GM12878 (cell line): Measurements from ENCODE around the gene MISP3.

Source experiments
- CHD2 ChIP-seq: IDR thresholded peaks from 2 replicates; pipeline ENCODE4 v1.6.1; 2011; ENCODE audit warnings: low read depth, low read length, improper control_type of control experiment, borderline replicate concordance
- EED ChIP-seq: sonication (generic); IDR thresholded peaks from 2 replicates; pipeline ENCODE4 v1.6.1; 2016; ENCODE audit warnings: antibody characterized with exemption, low read depth
- EP300 ChIP-seq, 2 experiments: fragments of 150-350 bp in 1 of 2; IDR thresholded peaks; 2 replicates each; pipeline ENCODE4 v1.6.1; 2011 to 2012; ENCODE audit warnings: low read depth in 2 of 2, low read length in 2 of 2, borderline replicate concordance in 1 of 2, improper control_type of control experiment in 1 of 2, inconsistent platforms in 1 of 2; ENCODE audit not compliant: control insufficient read depth in 1 of 2
- FOXM1 ChIP-seq: IDR thresholded peaks from 2 replicates; pipeline ENCODE4 v1.6.1; 2012; ENCODE audit warnings: low read depth, mild to moderate bottlenecking, inconsistent platforms, low read length, moderate library complexity
- MXI1 ChIP-seq: fragments of 150-350 bp; IDR thresholded peaks from 2 replicates; pipeline ENCODE4 v1.6.1; 2011; ENCODE audit warnings: low read depth, mild to moderate bottlenecking, inconsistent platforms, low read length, improper control_type of control experiment
- NFYA ChIP-seq: IDR thresholded peaks from 2 replicates; pipeline ENCODE4 v1.6.1; 2011; ENCODE audit warnings: low read depth, mild to moderate bottlenecking, low read length, improper control_type of control experiment, borderline replicate concordance
- POLR2A ChIP-seq: IDR thresholded peaks from 2 replicates; pipeline ENCODE4 v1.6.1; 2011; ENCODE audit warnings: low read depth, mild to moderate bottlenecking, low read length
- POLR2AphosphoS5 ChIP-seq: IDR thresholded peaks from 2 replicates; pipeline ENCODE4 v1.6.1; 2011; ENCODE audit warnings: mild to moderate bottlenecking, low read length, inconsistent platforms
- TCF7 ChIP-seq: IDR thresholded peaks from 2 replicates; pipeline ENCODE4 v1.6.1; 2014; ENCODE audit warnings: antibody characterized with exemption, borderline replicate concordance
- ZNF384 ChIP-seq: IDR thresholded peaks from 2 replicates; pipeline ENCODE4 v1.6.1; 2012; ENCODE audit warnings: low read depth, mild to moderate bottlenecking, low read length, improper control_type of control experiment, borderline replicate concordance
- TF ChIP-seq, protein P1 (sequence below), 3 experiments: IDR thresholded peaks in 2 of 3; conservative IDR thresholded peaks in 1 of 3; 2 replicates each; pipeline ENCODE4 v1.5.1; 2011; ENCODE audit warnings: low read depth in 3 of 3, low read length in 3 of 3, mild to moderate bottlenecking in 3 of 3, control low read depth in 2 of 3, moderate library complexity in 2 of 3, inconsistent platforms in 1 of 3, mixed read lengths in 1 of 3; ENCODE audit not compliant: control insufficient read depth in 2 of 3, insufficient read depth in 1 of 3; ENCODE audit errors: extremely low read depth in 1 of 3

DNA sequence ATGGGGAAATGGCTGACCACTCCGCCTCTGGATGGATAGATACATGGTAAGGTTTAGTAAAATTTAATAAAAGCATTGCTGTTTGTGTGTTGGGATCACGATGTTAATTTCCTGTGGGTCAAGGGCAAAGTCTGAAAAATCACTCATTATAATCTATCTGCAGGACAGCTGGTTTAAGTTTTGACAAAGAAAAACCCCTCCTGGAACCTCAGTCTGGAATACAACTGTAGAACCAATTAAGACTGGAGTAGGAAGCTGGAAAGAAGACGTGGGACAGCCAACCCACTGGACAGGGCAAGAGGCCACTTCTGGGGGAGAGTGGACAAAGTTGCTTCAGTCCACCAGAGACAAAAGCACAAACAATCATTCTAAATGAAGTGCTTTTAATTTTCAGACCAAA, 46.6 kb downstream of the MISP3 start:
- no peak for TF ChIP-seq ZNF384
- TF ChIP-seq, protein P1, sequence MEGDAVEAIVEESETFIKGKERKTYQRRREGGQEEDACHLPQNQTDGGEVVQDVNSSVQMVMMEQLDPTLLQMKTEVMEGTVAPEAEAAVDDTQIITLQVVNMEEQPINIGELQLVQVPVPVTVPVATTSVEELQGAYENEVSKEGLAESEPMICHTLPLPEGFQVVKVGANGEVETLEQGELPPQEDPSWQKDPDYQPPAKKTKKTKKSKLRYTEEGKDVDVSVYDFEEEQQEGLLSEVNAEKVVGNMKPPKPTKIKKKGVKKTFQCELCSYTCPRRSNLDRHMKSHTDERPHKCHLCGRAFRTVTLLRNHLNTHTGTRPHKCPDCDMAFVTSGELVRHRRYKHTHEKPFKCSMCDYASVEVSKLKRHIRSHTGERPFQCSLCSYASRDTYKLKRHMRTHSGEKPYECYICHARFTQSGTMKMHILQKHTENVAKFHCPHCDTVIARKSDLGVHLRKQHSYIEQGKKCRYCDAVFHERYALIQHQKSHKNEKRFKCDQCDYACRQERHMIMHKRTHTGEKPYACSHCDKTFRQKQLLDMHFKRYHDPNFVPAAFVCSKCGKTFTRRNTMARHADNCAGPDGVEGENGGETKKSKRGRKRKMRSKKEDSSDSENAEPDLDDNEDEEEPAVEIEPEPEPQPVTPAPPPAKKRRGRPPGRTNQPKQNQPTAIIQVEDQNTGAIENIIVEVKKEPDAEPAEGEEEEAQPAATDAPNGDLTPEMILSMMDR (IDR thresholded peaks at IDR 0.05 in 2 of 3, conservative IDR thresholded peaks at IDR 0.05 in 1 of 3; ENCODE audit: control insufficient read depth in 2 of 3, extremely low read depth in 1 of 3, insufficient read depth in 1 of 3, low read depth in 3 of 3, low read length in 3 of 3): no peak
- no peak for TF ChIP-seq POLR2A
- TF ChIP-seq EP300 (IDR thresholded peaks at IDR 0.05; ENCODE audit: borderline replicate concordance in 1 of 2, control insufficient read depth in 1 of 2, low read depth in 2 of 2, low read length in 2 of 2): no peak
- no peak for TF ChIP-seq TCF7
- no peak for TF ChIP-seq MXI1
- TF ChIP-seq CHD2: no peak
- no peak for TF ChIP-seq NFYA
- TF ChIP-seq FOXM1: no peak
- TF ChIP-seq EED: no peak
- no peak for TF ChIP-seq POLR2AphosphoS5
